ENCODE data around the gene KCNAB2.
"Not testable (repeated sequence)": the region's sequence is repeated elsewhere in the genome, so short reads cannot be mapped to it uniquely, and the experiment has no call there.

Gene KCNAB2

DNA sequence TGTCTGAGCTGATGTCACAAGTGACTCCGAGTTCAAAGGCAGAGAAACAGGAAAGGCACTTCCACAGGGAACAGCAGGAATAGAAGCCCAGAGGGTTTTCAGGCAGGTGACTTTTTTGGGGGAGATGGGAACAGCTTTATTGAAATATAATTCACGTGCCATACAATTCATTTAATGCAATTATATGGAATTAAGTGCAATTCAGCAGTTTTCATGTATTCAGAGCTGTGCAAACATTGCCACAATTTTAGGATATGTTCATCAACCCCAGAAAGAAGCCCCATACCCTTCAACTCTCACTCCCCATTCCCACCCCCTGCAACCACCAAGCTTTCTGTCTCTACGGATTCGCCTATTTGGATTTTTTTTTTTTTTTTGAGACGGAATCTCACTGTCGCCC is 17.0 kb downstream of the KCNAB2 start:
- no peak for DNase-seq

DNA sequence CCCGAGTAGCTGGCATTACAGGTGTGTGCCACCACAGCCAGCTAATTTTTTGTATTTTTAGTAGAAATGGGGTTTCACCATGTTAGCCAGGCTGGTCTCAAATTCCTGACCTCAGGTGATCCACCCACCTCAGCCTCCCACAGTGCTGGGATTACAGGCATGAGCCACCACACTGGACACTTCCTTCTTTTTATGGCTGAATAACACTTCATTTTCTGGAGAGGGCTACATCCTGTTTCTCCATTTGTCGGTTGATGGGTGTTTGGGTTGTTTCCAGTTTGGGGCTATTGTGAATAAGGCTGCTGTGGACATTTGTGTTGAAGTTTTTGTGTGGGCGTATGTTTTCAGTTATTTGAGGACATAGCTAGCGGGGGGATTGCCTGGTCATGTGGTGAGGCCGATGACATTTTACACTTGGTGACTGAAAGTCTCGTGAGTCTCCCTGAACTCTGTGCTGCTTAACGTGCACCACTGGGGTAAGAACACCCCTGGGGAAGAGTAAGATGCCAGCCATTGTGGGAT is 17.9 kb downstream of the KCNAB2 start:
- DNase-seq: not testable (repeated sequence)

DNA sequence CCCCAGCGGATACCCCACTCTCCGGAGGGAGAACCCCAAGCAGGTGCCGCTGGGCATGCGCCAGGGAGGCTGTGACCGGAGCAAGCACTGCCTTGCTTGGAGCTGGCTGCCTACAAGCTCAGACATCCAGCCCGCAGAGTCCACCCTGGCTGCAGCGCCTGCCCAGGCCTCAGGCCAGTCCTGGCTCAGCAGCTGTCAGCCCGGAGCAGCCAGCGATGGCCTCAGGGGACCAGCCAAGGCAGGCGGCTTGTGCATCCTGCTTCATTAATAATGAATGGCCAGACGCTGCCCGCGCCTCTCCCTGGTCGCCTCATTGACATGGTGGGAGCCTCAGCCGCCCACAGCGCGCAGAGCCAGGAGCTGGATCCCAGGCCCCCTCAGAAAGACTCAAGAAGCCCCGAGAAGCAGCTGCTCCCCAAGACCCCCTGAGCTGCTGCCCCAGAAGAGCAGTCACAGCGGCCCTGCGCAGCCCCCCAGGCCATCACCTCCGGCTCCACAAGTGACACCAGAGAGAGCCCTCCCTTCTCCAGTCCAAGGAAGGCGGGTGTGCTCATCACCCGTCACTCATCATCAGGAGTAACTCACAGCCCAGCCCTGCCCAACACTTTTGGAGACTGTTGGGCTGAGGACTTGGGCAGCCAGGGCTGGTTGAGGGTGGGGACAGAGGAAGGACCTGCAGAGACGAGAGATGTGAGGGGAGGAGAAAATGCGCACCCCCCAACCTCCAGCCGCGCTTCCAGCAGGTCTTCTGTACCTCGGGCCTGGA is 19.6 kb downstream of the KCNAB2 start:
- no peak for DNase-seq

DNA sequence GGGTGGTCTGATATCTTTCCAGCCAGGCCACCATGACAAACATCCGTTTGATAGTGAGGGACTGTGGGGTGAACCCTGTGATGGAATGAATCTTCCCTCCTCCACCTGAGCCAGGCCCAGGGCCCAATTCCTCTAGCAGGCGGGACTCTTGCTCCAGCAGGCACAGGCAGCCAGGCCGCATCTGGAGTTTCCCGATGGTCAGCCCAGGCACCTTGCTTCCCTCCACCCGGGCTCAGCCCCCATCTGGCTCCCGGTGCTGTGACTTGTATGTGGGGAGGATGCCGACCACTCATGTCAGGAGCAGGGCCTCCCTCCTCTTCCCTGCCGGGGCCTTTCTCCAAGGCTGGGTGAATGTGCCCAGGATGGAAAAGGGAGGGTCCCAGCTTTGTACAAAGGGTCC is 21.0 kb downstream of the KCNAB2 start:
- DNase-seq: no peak

DNA sequence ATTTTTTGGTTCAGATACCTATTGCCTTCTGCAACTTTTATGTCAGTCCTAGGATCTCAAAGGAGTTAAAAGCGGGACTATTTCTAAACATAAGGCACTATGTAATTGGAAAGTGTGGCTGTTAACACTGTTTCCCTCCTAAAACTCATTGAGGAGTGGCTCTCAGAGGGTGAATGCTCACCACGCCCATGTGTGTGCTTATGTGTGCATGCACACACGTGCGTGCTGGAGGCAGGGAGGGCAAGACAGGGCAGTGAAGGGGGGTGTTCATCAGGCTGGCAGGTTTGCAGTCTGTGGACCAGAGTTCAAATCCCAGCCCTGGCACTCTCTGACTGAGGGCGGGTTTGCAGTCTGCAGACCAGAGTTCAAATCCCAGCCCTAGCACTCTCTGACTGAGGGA is 22.4 kb downstream of the KCNAB2 start:
- no peak for DNase-seq

DNA sequence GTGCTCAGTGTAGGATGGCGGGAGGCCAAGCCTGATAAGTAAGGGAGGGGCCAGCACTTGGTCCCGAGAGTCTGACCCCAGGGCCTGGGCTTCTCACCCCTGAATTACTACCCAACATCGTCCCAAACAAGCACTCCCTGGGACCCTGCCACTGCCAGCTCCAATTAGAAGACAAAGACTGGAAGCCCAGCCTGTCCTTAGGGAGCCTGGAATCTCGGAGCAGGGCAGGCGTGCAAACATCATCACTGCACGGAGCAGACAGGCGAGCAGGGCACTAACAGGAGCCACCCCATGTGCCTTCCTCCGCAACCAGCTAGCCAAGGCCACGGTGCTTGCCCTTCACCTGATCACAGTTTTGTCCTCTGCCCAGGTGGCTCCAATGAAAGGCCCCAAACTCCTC is 23.2 kb downstream of the KCNAB2 start:
- no peak for DNase-seq

DNA sequence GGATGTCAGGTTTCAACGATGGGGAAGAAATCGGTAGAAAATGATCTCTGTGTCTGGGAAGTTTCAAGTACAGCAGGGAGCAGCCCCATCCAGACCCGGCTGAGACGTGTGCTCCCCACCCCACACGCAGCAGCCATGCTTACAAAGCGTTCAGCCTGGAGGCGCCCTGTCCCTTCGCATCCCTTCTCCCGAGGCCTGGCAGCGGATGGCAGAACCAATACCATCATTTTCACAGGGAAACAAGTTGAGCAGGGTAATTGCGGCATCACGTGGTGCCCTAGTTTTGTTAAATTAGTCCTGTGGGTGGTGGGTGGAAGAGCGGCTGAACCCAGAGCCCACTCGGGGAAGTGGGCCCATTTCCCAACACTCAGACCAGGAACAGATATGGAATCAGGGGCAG is 23.9 kb downstream of the KCNAB2 start:
- DNase-seq: no peak

DNA sequence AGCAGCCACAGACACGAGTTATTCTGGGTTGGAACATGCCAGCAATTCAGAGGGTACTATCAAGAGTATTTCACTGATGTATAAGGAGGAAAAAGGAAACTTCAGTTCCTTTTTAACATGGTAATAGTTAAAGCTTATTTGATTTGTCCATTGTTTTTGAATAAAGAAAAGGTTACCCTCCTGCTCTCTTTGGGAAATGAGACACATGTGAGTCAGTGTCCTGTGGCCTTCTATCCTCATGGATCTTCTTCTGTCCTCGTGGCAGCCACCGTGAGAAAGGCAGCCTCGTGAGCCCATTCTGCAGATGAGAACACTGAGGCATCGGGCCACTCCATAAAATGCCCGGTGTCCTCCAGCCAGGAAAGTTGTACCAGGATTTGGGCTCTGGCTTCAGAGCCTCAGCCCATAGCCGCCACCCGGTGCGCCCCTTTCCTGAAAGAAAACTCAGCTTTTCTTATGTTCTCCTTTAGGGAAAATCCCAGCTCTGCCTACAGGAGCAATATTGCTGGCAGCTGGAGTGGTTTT is 24.8 kb downstream of the KCNAB2 start:
- no peak for DNase-seq

DNA sequence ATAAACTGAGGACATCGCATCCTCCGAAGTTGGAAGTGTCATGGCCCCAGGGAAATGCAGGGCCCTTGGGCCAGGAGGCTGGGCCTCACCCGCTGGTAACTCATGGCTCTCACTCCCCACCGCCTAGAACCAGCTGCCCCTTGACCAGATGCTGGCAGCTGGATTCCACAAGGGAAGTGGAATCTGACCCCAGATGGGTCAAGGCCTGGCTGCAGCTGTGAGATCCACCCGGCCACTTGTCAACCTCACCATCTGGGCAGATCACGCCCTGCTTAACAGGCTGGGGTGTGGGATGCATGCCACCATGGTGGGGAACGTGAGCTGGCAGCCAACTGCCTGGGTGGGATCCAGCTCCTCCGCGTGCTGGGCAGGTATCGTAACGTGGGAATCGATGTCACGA is 25.5 kb downstream of the KCNAB2 start:
- no peak for DNase-seq

DNA sequence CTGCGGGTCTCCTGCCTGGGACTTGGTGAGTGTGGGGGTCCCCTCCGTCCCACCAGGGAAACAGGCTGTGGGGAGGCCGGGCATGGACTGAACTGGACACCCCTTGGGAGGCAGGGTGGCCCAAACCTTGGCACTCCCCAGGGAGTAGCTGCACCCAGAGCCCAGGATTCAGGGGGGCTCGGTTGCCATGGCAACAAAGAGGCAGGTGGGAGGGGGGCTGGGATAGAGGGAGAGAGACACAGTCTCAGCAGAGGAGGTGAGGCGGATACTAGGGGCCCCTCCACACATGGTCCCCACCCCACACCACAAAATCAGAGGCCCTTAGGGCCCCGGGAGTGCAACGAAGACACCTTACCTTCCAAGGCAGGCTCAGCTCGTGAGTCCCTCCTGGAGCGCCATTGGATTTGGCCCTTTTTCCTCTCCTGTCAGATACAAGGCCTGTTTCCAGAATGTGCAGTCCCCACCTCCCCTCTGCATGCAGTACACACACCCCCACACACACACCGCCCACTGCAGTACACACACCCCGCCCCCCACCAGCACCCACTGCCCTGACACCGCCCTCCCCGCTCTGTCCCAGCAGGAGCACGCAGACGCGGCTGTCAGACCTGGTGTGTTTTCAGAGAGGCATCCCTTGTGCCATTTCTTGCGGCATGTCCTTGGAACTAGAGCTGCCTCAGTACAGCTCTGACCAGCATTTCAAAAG is 27.2 kb downstream of the KCNAB2 start:
- no peak for DNase-seq

DNA sequence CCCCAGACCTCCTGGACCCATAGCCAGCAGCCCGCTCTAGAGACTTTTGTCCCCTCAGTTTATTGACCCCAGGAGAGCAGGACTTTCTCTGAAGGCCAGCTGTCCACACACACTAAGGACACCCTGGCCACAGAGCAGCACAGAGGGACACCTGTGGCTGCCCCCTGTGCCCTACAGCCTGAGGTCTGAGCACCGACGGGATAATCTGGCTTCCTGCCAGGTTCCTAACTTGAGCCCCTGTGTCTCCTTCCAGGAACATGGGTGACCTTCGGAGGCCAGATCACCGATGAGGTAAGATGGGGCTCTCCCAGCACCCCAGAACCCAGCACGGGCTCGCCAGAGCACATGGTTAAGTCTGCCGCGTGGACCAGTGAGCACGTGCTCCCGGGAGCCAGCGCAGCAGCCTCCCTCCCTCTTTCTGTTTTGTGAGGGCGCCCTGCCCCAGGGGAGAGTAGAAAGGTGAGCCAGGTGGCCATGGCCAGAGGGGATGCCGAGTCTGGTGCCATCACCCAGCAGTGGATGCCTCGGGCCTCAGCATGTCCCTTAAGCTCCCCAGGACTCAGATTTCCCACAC is 27.9 kb downstream of the KCNAB2 start:
- DNase-seq: no peak

DNA sequence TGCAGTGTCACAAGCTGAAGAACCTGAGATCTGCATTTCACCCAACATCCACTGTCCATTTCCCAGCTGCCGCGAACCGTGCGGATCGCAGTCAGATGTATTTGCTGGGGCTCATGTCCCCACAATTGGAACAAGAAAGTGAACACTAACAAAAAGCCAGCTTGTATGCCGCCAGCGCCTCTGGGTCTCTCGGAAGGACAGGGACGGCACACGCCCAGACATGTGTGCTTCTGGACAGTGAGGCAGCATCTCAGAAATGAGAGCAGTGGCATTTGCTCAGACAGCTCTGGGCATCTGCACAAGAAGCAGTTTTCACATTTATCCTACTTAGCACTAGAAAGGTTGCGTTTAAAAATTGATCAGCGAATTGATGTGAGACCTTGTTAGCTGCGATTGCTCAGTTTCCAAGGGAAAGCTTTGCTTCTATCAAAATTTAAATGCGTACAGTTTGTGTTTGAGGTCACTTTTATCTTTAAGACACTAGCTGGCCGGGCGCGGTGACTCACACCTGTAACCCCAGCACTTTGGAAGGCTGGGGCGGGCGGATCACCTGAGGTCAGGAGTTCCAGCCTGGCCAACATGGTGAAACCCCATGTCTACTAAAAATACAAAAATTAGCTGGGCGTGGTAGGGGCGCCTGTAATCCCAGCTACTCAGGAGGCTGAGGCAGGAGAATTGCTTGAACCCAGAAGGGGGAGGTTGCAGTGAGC is 28.7 kb downstream of the KCNAB2 start:
- DNase-seq: no peak

DNA sequence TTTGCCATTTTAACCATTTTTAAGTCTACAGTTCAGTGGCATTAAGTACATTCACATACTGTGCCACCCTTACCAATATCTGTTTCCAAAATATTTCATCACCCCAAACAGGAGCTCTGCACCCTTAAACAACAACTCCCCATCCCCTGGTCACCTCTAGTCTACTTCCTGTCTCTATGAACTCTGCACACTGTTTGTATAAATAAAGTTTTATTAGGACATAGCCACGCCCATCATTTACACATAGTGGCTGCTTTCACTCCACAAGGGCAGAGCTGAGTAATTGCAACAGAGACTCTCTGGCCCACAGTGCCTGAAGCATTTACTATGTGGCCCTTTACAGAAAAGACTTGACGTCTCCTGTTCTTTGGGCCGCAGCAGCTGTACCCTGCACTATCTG is 30.1 kb downstream of the KCNAB2 start:
- no peak for DNase-seq

DNA sequence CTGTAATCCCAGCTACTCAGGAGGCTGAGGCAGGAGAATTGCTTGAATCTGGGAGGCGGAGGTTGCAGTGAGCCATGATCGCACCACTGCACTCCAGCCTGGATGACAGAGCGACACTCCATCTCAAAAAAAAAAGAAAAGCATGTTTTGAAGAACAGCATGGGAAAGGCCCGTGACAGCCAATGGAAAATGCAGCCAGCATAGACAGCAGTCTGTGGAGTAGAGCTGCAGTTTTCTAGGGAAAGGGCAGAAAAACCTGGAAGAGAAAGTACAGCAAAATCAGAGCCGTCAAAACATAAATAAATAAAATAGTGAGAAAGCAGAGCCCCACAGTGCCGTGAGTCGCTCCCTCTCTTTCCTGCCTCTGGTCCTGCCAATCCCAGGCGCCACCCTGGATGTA is 31.4 kb downstream of the KCNAB2 start:
- not testable (repeated sequence) for DNase-seq

DNA sequence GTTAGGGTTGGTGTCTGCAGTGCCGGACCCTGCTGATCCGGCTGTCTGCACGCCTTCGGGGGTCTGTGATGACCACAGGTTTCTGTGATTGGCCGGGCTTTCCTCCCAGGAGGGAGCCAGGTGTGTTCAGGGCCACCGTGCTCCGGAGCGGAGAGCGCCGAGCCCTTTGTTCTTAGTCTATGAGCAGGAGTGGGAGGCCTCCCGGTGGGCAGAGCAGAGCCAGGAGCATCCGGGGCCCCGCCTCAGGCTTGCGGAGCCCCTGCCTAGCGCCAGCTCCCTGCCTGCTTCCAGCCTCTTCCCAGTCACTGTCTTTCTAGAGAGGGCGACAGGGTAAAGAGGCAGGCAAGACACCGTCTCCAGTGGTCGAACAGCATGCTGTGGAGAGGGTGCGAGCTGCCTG is 31.8 kb downstream of the KCNAB2 start:
- DNase-seq: no peak

DNA sequence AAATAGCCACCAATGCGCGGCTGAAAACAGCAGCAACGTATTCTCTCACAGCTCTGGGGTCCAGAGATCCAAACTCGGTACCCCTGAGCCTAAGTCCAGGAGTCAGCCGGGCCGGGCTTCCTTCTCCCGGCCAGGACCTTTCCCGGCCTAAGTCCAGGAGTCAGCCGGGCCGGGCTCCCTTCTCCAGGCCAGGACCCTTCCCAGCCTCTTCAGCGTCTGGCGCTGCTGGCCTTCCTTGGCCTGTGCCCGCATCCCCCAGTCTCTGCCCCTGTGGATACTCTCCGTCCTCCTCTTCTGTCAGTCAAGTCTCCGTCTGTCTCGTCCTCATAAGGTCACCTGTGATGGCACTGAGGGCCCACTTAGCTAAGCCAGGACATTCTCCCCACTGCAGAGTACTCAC is 32.2 kb downstream of the KCNAB2 start:
- no peak for DNase-seq

DNA sequence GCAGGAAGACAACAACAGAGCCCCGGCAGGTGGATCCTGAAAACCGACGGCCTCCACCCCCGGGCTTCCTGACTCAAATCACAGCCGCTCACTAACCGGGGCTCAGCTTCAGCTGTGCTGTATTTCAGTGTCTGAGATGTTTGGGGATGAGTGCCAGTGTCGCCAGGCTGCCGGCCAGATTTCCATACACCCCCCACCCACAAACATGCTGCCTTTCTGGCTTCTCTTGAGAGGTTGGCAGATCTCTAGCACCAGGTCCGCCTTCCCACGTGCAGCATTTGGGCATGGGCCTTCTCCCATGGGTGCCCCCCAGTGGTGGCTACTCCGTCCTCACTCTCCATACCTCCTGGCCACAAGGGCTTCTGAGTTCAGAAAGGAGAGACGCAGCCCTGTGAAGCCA is 34.8 kb downstream of the KCNAB2 start:
- DNase-seq: no peak

DNA sequence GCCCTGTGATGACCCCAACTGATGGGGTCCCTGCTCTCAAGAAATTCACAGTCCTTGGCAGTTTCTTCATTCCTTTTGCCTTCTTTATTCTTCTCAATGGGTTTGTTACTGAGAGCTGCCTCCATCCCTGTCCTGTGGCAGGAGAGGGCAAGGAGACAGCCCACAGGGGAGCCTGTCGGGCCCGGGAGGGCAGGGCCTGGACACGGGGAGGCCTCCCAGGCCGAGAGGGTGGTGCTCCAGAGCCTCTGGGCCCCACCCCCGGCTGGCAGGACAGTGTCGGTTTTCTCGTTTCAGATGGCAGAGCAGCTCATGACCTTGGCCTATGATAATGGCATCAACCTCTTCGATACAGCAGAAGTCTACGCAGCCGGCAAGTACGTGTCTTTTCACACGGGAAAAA is 36.2 kb downstream of the KCNAB2 start:
- no peak for DNase-seq

DNA sequence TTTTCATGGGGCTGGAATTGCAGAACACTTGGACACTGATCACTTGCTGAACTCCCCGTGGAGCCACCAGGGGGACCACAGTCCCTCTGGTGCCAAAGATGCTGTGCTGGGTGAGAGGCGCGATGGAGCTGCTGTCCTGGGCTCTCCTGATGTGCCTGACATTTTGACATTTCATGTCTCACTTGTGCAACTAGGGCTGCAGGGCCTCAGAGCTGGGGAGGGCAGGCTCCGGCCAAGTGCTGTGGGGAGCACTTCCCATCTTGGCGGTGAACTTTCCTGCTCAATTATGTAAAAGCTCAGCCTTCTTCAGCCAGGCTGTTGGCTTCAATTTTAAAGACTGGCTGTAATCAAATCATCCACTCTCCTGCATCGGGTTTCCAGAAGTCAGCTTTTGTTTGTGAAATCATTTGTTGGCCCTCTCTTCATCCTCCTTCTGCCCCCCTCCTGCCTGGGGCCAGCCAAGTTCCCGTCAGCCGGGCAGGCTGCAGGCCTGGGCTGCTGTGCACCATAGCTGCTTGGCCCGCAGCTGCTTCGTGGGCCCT is 36.8 kb downstream of the KCNAB2 start:
- DNase-seq: no peak

DNA sequence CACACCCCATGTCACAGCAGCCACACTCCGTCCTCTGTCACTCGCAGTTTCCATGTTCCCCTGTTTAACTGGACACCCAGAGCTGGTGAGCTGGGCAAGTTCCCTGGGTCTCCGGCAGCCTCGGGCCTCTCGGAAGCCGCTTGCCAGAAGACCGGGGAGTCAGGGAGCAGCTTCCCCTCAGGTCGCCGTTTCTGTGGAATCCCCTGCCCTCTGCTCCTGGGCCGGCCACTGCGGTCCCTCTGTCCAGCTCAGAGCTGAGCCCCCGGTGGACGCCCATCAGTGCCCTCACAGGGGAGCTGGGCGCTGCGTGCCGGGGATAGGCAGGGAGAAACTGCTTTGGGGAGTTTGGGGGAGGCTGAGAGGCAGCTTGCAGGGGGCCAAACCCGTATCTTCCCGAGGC is 37.7 kb downstream of the KCNAB2 start:
- no peak for DNase-seq

DNA sequence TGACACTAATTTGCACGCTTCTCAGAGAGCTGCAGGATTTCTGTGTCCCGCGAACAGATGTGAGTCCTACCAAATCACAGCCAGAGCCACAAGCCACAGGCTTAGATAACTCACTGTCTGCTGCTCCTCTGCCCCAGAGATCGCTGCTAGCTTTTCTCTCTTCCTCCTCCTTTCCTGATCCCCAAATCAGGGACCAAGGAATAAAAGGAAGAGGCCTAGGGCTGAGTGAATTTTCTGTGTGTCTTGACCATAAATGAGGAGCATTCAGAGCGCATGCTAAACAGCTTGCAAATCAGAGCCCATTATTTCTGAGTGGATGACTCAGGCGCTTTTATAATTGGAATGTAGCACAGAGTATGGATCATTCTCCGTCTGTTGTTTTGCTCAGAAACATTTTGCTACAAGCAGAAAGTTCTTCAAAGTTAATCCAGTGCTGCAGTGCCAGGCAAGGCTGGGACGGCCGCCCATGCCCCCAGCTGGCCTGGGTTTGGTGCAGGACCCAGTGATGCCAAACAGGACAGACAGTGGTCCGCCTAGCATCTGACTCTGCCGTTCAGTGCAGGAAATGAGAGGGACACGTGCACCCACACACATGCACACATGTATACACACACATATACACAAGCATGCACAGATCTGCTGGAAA is 38.2 kb downstream of the KCNAB2 start:
- DNase-seq: no peak

DNA sequence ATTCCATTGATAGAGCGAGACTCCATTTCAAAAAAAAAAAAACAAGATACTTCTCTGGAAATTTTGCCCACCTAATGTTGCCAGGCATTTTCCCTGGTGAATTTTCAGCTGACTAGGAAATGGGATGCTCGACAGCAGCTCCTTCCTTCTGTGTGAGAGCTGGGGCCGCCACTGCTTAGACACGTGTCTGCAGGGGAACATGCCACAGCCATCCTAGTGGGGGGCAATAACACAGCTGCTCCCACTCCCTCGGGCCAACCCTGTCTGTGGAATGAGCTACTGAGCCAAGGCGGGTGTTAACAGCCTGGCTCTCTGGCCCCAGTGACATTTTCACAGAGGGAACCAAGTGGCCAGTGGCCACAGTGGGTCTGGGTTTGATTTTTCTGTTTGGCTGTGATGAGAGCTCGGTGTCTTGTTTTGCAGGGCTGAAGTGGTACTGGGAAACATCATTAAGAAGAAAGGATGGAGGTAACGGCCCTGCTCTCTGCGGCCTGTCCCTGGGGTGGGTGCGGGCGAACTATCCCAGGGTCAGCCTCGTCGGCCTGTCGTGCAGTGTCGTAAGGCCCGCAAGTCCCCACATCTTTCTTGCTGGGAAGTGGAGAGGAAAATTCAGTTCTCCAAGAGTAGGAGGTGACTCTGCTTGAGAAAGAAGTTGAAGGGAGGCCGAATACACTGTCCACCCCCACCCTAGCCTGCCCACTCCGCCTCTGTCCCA is 39.2 kb downstream of the KCNAB2 start:
- DNase-seq: no peak
